ENCODE measurements around the gene OR2T29. TPM values are rescaled to one million over a fixed set of nuclear protein-coding genes. Genes with fewer than 3 reads are reported as not detected.
"Not testable (repeated sequence)": the region's sequence is repeated elsewhere in the genome, so short reads cannot be mapped to it uniquely, and the experiment has no call there.

The OR2T29 gene
- total RNA-seq, 1 donor from 2014 or later: not detected

- H3K27me3 Mint-ChIP-seq (ENCODE audit: unreplicated experiment); H3K4me3 Mint-ChIP-seq (ENCODE audit: unreplicated experiment); H3K4me1 Mint-ChIP-seq (ENCODE audit: unreplicated experiment); H3K36me3 Mint-ChIP-seq (ENCODE audit: low read depth, unreplicated experiment); H3K9me3 Mint-ChIP-seq (ENCODE audit: unreplicated experiment); H3K27ac Mint-ChIP-seq (ENCODE audit: unreplicated experiment); DNase-seq (ENCODE audit: low spot score): not testable (repeated sequence)
Measured at GRCh38 chr1:248537449-248537848, 25.1 kb downstream of the OR2T29 start.

DNA sequence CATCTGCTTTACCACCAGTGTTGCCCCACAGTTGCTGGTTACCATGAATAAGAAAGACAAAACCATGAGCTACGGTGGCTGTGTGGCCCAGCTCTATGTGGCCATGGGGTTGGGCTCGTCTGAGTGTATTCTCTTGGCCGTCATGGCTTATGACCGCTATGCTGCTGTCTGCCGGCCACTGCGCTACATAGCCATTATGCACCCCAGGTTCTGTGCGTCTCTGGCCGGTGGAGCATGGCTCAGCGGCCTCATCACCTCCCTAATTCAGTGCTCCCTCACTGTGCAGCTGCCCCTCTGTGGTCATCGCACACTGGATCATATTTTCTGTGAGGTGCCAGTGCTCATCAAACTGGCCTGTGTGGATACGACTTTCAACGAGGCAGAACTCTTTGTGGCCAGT, 40.7 kb downstream of the OR2T29 start:
- peaks cover 10% of the 10 kb centered on the region for H3K9me3 Mint-ChIP-seq (ENCODE audit: unreplicated experiment)
- TF ChIP-seq, protein P1, sequence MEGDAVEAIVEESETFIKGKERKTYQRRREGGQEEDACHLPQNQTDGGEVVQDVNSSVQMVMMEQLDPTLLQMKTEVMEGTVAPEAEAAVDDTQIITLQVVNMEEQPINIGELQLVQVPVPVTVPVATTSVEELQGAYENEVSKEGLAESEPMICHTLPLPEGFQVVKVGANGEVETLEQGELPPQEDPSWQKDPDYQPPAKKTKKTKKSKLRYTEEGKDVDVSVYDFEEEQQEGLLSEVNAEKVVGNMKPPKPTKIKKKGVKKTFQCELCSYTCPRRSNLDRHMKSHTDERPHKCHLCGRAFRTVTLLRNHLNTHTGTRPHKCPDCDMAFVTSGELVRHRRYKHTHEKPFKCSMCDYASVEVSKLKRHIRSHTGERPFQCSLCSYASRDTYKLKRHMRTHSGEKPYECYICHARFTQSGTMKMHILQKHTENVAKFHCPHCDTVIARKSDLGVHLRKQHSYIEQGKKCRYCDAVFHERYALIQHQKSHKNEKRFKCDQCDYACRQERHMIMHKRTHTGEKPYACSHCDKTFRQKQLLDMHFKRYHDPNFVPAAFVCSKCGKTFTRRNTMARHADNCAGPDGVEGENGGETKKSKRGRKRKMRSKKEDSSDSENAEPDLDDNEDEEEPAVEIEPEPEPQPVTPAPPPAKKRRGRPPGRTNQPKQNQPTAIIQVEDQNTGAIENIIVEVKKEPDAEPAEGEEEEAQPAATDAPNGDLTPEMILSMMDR (IDR thresholded peaks at IDR 0.05; ENCODE audit: unreplicated experiment): no peak
- no peaks in the 10 kb centered on the region for H3K4me1 Mint-ChIP-seq (ENCODE audit: unreplicated experiment)
- no peak overlapping the region for H3K27ac Mint-ChIP-seq (ENCODE audit: unreplicated experiment)
- no peak for DNase-seq (ENCODE audit: low spot score)
- H3K4me3 Mint-ChIP-seq (ENCODE audit: unreplicated experiment): no peak overlapping the region
- H3K27me3 Mint-ChIP-seq (ENCODE audit: unreplicated experiment): no peaks in the 10 kb centered on the region
- no peaks in the 10 kb centered on the region for H3K36me3 Mint-ChIP-seq (ENCODE audit: low read depth, unreplicated experiment)

DNA sequence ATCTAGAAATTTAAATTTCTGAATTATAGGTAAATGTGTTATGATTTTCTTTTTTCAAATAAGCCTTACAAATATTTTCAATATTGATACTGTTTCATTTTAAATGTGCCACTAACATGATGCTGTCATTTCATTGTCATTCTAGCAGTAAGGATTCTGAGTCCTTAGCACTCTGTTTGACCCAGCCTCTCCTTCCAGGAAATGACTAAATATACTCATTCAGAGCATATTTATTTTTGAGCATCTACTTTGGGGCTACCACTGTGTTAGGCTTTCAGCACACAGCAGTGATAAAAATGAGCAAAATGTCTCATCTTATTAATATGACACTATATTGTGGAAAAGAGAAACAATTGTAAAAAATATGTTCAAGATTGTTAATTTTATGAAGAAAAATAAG, 52.4 kb downstream of the OR2T29 start:
- not testable (repeated sequence) for H3K27me3 Mint-ChIP-seq (ENCODE audit: unreplicated experiment); H3K4me3 Mint-ChIP-seq (ENCODE audit: unreplicated experiment); H3K9me3 Mint-ChIP-seq (ENCODE audit: unreplicated experiment); H3K36me3 Mint-ChIP-seq (ENCODE audit: low read depth, unreplicated experiment); H3K27ac Mint-ChIP-seq (ENCODE audit: unreplicated experiment); H3K4me1 Mint-ChIP-seq (ENCODE audit: unreplicated experiment); DNase-seq (ENCODE audit: low spot score)

DNA sequence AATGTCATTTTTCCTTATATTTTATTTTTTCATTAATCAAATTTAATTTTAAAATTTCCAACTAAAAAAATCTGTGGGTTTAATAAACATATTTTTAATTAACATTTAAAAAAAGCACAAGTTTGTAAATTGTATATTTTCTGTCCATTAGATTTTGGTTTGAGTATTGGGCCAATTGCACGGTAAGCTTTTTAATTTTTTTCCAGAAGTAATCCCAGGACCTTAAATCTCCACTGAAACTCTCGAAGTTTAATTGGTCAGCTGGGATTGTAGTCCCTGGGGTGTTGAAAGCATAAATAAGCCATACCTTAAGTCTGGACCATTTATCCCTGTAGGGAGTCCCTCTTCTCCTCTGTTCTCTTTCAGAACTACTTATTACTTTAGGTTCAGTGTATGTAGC, 54.8 kb downstream of the OR2T29 start, which contains the start of gene OR2G6:
Gene OR2G6 (plus strand): TSS at position 301 of the 400 bp plus-strand sequence. CDS start 13,574 bp downstream, outside the sequence.
- DNase-seq (ENCODE audit: low spot score); H3K27me3 Mint-ChIP-seq (ENCODE audit: unreplicated experiment); H3K4me1 Mint-ChIP-seq (ENCODE audit: unreplicated experiment); H3K9me3 Mint-ChIP-seq (ENCODE audit: unreplicated experiment); H3K4me3 Mint-ChIP-seq (ENCODE audit: unreplicated experiment); H3K27ac Mint-ChIP-seq (ENCODE audit: unreplicated experiment); H3K36me3 Mint-ChIP-seq (ENCODE audit: low read depth, unreplicated experiment): not testable (repeated sequence)

Other genes starting within 250 kb of the OR2T29 start
- not detected for gene OR2M7, start 238.2 kb downstream of the OR2T29 start, total RNA-seq (ENCODE audit: unreplicated experiment)
- not detected for gene OR14C36, start 214.0 kb downstream of the OR2T29 start, total RNA-seq (ENCODE audit: unreplicated experiment)
- not detected for gene OR2T4, start 201.1 kb downstream of the OR2T29 start, total RNA-seq (ENCODE audit: unreplicated experiment)
- gene OR2T6, start 187.0 kb downstream of the OR2T29 start, total RNA-seq (ENCODE audit: unreplicated experiment): not detected
- gene OR2T1, start 159.7 kb downstream of the OR2T29 start, total RNA-seq (ENCODE audit: unreplicated experiment): not detected
- not detected for gene OR2T2, start 117.1 kb downstream of the OR2T29 start, total RNA-seq (ENCODE audit: unreplicated experiment)
- gene OR2T3, start 89.4 kb downstream of the OR2T29 start, total RNA-seq (ENCODE audit: unreplicated experiment): not detected
- gene OR2T5, start 74.2 kb downstream of the OR2T29 start, total RNA-seq (ENCODE audit: unreplicated experiment): not detected
- gene OR2G6, start 54.7 kb downstream of the OR2T29 start, total RNA-seq (ENCODE audit: unreplicated experiment): not detected
- gene OR2T34, start 12.0 kb upstream of the OR2T29 start, total RNA-seq (ENCODE audit: unreplicated experiment): not detected
- not detected for gene OR2T10, start 34.9 kb upstream of the OR2T29 start, total RNA-seq (ENCODE audit: unreplicated experiment)
- not detected for gene OR2T11, start 72.3 kb upstream of the OR2T29 start, total RNA-seq (ENCODE audit: unreplicated experiment)
- not detected for gene OR2T35, start 82.5 kb upstream of the OR2T29 start, total RNA-seq (ENCODE audit: unreplicated experiment)
- gene OR2T27, start 92.8 kb upstream of the OR2T29 start, total RNA-seq (ENCODE audit: unreplicated experiment): not detected
- gene OR14I1, start 140.0 kb upstream of the OR2T29 start, total RNA-seq (ENCODE audit: unreplicated experiment): not detected
- not detected for gene LYPD8, start 193.0 kb upstream of the OR2T29 start, total RNA-seq (ENCODE audit: unreplicated experiment)

Data from endothelial cell (in vitro differentiated cells).